SK-N-SH treated with all-trans-retinoic acid at 6 μM for 48 hours (cell line): ENCODE results near the gene TNFAIP1.

Source experiments
- BACH2 ChIP-seq: fragments of 250-450 bp; sonication (Bioruptor Pico); IDR thresholded peaks from 2 replicates; pipeline ENCODE4 v1.9.0; 2021; ENCODE audit warnings: mild to moderate bottlenecking, borderline replicate concordance
- GLIS3 ChIP-seq: fragments of 250-450 bp; sonication (Bioruptor Pico); IDR thresholded peaks from 2 replicates; pipeline ENCODE4 v1.5.0; 2020; ENCODE audit warnings: mild to moderate bottlenecking, moderate library complexity
- PATZ1 ChIP-seq: fragments of 250-450 bp; sonication (Bioruptor Pico); IDR thresholded peaks from 2 replicates; pipeline ENCODE4 v1.8.0; 2020; ENCODE audit warnings: mild to moderate bottlenecking, moderate library complexity, borderline replicate concordance
- RARB ChIP-seq: fragments of 250-450 bp; sonication (Bioruptor Pico); IDR thresholded peaks from 2 replicates; pipeline ENCODE4 v1.8.0; 2021; ENCODE audit warnings: mild to moderate bottlenecking, moderate library complexity

GRCh38 chr17:28363186-28363585, 27.6 kb downstream of the TNFAIP1 start:
- TF ChIP-seq RARB (CRISPR knock-in tag) (no peak), GLIS3 (CRISPR knock-in tag) (no peak), BACH2 (CRISPR knock-in tag) (no peak), PATZ1 (CRISPR knock-in tag) (no peak)
